Stomach (tissue), 4 donors: ENCODE data around the gene STRN4.

Experiments
- EP300 ChIP-seq: sonication (generic); formaldehyde crosslinking; IDR thresholded peaks from one replicate; pipeline ENCODE4 v1.6.1; 2017; ENCODE audit warnings: antibody characterized with exemption
- TF ChIP-seq, protein P1 (sequence below), 7 experiments: fragments of 450-650 bp in 4 of 7; fragments of 200-600 bp in 3 of 7; sonication (generic) in 3 of 7; IDR thresholded peaks; one replicate each; pipeline ENCODE4 v1.5.1; 2016 to 2019; ENCODE audit warnings: antibody characterized with exemption in 7 of 7, control low read depth in 2 of 7, mild to moderate bottlenecking in 1 of 7

DNA sequence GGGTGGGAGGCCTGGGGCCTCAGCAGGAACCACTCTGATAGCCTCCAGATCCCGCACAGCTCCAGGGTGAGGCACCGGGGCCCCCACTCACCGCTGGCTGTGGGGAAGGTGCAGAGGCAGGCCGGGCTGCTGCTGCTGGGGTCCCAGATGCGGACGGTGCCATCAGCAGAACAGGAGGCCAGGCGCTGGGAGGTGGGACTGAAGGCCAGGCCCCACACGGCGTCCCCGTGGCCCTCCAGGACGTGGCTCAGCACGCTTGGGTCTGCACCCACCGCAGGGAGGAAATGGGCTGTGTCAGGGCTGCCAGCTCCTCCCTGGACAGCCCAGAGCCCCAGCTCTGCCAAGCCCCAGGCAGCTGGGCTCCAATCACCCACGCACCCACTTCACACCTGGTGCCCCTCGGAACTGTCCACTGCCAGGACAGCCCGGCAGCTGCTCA lies 23.2 kb downstream of the STRN4 start:
- no peak for TF ChIP-seq EP300
- TF ChIP-seq, protein P1, sequence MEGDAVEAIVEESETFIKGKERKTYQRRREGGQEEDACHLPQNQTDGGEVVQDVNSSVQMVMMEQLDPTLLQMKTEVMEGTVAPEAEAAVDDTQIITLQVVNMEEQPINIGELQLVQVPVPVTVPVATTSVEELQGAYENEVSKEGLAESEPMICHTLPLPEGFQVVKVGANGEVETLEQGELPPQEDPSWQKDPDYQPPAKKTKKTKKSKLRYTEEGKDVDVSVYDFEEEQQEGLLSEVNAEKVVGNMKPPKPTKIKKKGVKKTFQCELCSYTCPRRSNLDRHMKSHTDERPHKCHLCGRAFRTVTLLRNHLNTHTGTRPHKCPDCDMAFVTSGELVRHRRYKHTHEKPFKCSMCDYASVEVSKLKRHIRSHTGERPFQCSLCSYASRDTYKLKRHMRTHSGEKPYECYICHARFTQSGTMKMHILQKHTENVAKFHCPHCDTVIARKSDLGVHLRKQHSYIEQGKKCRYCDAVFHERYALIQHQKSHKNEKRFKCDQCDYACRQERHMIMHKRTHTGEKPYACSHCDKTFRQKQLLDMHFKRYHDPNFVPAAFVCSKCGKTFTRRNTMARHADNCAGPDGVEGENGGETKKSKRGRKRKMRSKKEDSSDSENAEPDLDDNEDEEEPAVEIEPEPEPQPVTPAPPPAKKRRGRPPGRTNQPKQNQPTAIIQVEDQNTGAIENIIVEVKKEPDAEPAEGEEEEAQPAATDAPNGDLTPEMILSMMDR (IDR thresholded peaks at IDR 0.05) = no peak
